Lower lobe of right lung (tissue), 2 donors: ENCODE results near the gene GPR55. TPM values are rescaled to one million over a fixed set of nuclear protein-coding genes. Genes with fewer than 3 reads are reported as not detected.
A peak's percentile ranks its signal among the peaks of the same experiment; 100 is the strongest.

Experiments used
- ATAC-seq, 2 donors: fragments of 200-7000 bp; cut with Tn5 transposase; one replicate each; pipeline ENCODE4 v1.9.1; 2020 to 2022; ENCODE audit warnings: mild to moderate bottlenecking in 2 of 2, moderate library complexity in 2 of 2
- DNase-seq: peaks from one replicate; pipeline ENCODE4 v3.0.0-alpha.2; 2020
- H3K27ac ChIP-seq: fragments of 200-600 bp; one replicate; pipeline ENCODE4 v1.8.0; 2022
- H3K27me3 ChIP-seq: fragments of 200-600 bp; one replicate; pipeline ENCODE4 v1.8.0; 2022; ENCODE audit warnings: low read depth
- H3K36me3 ChIP-seq: fragments of 200-600 bp; one replicate; pipeline ENCODE4 v1.8.0; 2022; ENCODE audit warnings: mild to moderate bottlenecking
- H3K4me1 ChIP-seq: fragments of 200-600 bp; one replicate; pipeline ENCODE4 v1.8.0; 2022
- H3K4me3 ChIP-seq: fragments of 200-600 bp; one replicate; pipeline ENCODE4 v1.8.0; 2022; ENCODE audit warnings: mild to moderate bottlenecking
- H3K9me3 ChIP-seq: fragments of 200-600 bp; one replicate; pipeline ENCODE4 v1.8.0; 2022
- intact Hi-C: fragments of 100-400 bp; cut with DNase I; formaldehyde crosslinking; loops from one replicate; pipeline ENCODE4 v1.11.0; 2022
- total RNA-seq: library from RNA; stranded (reverse); fragmentation: NEBNext Ultra II Directional; extraction: Animal tissue kit (Norgen Biotek cat#: 25700); gene quantifications from one replicate; pipeline ENCODE4 v1.2.1, GENCODE V29; 2021
- TF ChIP-seq, protein P1 (sequence below): fragments of 200-600 bp; IDR thresholded peaks from one replicate; pipeline ENCODE4 v1.8.0; 2022; ENCODE audit warnings: antibody characterized with exemption, mild to moderate bottlenecking
- donor health status: DM: no; HTN: yes; CAD: no; lungs with severe emphysema.

GPR55 gene
- total RNA-seq, 1 donor from 2014 or later, result 0.74 TPM

DNA sequence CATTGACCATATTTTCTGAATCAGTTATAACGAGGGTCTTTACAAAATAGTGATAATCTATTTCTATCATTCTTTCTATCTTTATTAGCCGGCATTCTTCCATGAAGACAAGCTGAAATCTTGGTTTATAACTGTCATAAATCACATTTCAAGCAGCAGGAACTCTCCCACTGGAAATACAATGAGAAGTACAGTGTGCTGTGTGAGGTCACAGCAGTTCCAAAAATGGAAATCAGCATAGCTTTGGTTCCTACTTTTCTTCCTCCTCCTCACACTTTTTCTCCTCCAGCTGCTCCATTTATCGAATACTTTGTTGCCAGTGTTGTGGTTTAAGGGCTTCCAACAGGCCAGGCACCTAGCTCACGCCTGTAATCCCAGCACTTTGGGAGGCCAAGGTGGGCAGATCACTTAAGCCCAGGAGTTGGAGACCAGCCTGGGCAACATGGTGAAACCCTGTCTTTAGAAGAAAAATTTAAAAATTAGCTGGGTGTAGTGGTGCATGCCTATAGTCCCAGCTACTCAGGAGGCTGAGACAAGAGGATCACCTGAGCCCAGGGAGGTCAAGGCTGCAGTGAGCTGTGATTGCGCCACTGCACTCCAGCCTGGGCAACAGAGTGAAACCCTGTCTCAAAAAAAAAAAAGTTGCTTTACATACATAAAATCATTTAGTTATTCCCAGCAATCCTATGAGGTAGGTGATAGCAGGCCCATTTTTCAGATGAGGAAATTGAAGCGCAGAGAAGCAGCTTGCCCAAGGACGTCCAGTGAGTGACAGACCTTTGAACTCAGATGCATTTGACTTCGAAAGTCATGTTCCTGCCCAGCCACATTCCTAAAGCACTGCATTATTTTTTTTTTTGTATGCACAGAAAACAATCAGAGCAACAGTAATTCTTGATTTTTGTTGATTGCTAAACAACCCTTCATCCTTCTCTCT is 34.0 kb upstream of the GPR55 start:
- peaks cover 22% of the 10 kb centered on the region for H3K27me3 ChIP-seq
- no peaks in the 10 kb centered on the region for H3K36me3 ChIP-seq
- H3K9me3 ChIP-seq, result no peaks in the 10 kb centered on the region
- ATAC-seq (no peak), DNase-seq (no peak)
- H3K4me3 ChIP-seq, result no peak overlapping the region
- TF ChIP-seq, protein P1, sequence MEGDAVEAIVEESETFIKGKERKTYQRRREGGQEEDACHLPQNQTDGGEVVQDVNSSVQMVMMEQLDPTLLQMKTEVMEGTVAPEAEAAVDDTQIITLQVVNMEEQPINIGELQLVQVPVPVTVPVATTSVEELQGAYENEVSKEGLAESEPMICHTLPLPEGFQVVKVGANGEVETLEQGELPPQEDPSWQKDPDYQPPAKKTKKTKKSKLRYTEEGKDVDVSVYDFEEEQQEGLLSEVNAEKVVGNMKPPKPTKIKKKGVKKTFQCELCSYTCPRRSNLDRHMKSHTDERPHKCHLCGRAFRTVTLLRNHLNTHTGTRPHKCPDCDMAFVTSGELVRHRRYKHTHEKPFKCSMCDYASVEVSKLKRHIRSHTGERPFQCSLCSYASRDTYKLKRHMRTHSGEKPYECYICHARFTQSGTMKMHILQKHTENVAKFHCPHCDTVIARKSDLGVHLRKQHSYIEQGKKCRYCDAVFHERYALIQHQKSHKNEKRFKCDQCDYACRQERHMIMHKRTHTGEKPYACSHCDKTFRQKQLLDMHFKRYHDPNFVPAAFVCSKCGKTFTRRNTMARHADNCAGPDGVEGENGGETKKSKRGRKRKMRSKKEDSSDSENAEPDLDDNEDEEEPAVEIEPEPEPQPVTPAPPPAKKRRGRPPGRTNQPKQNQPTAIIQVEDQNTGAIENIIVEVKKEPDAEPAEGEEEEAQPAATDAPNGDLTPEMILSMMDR, result no peak
- H3K4me1 ChIP-seq, result peaks cover 11% of the 10 kb centered on the region
- H3K27ac ChIP-seq, result no peak overlapping the region
- intact Hi-C loops, result no loop called here

DNA sequence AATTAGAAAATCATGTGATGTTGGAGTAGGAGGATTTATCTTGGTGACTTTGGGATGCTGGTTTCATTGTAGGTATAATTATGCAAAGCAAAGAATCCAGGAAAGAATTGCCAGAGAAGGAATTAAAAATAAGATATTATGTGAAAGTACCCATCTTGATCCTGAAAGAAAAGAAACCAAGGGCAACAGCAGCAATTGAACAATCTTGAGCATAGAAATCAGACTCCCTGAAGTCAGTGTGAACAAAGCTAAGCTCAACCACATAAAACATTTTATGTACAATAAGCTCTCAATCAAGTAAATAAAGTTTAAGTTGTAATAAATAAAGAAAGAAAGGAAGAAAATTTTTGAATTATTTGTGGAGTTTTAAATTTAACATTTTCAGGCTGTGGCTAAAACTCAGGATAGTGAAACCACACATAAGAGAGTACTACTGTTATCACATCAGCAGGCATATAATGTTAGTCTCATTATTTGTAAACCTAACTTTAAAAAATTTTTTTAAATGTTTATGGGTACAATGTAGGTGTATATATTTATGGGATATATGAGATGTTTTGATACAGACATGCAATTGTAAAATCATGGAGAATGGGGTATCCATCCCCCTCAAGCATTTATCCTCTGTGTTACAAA is 32.8 kb upstream of the GPR55 start:
- Histone ChIP-seq H3K27me3 (peaks cover 22% of the 10 kb centered on the region), H3K9me3 (no peaks in the 10 kb centered on the region), H3K4me1 (peaks cover 11% of the 10 kb centered on the region), H3K36me3 (no peaks in the 10 kb centered on the region), H3K27ac (no peak overlapping the region), H3K4me3 (peak overlapping the region; percentile 43)
- DNase-seq (no peak), ATAC-seq (no peak)
- TF ChIP-seq, protein P1, result no peak
- intact Hi-C loops, result no loop called here

DNA sequence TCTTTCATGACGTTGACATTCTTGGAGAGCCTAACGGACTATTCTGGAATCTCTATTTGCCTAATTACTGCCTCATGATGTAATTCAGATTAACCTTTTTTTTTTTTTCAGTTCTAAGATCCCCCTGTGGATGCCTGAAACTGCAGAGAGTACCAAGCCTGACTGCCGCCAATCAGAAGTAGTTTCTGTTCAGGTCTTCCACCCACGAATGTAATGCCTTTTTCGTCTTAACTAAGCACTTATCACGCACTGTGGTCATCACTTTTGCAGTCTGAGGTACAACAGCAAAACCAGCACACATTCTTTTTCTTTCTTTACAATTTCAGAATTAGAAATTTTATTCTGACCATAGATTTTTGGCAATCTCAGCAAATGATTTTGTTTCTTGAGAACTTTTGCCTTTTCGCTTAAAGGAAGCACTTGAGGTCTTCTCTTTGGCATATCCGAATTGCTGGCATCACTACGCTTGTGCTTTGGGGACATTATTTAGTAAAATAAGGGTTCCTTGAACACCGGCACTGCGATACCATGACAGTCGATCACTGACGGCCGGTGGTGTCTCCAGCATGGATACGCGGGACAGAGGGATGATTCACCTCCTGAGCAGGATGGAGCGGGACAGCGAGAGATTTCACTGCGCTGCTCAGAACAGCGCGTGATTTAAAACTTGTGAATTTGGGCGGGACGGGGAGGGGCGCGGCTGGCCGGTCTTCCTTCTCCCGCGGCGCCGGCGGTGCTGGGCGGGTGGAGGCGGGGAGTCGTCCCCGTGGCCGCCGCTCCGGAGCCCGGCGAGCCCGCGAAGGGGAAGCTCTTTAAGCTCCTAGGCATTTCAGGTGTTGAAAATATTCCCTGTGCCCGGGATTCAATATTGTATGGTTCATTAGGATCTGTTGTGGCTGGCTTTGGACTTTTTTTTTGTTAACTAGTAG is 32.0 kb upstream of the GPR55 start:
- Histone ChIP-seq H3K36me3 (no peaks in the 10 kb centered on the region), H3K9me3 (no peaks in the 10 kb centered on the region), H3K4me3 (peak overlapping the region; percentile 43), H3K4me1 (peaks cover 11% of the 10 kb centered on the region), H3K27me3 (peaks cover 22% of the 10 kb centered on the region), H3K27ac (no peak overlapping the region)
- TF ChIP-seq, protein P1, result no peak
- no peak for DNase-seq
- intact Hi-C loops, result no loop called here
- peak; percentile 79 to 83 for ATAC-seq

DNA sequence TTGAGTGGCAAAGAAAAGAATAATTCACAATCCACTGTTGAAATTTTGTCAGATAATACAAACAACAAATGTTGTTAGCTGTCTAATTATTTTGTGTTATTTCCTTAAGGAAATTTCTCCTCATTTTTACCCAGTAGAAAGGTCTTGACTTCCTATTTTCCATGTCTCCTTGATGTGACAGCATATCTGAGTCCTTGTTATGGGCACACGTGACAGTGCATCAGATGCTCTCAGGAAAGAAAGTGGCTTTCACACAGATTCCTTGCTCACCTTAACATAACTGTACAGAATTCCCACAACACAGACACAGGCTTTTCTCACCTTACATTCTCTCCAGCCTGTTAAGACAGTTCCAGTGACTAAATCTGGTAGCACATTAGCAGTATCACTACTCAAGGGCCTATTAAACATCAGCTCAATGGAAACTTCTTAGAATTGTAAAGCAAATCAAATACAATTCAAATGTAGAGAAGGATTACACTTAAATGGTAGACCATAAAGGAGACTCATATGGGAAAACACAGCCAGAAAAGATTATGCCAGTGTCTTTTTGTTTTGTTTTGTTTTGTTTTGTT is 30.2 kb upstream of the GPR55 start:
- Histone ChIP-seq H3K4me1 (peaks cover 11% of the 10 kb centered on the region), H3K27ac (no peak overlapping the region), H3K4me3 (no peak overlapping the region), H3K9me3 (no peaks in the 10 kb centered on the region), H3K27me3 (peaks cover 22% of the 10 kb centered on the region), H3K36me3 (no peaks in the 10 kb centered on the region)
- DNase-seq (no peak), ATAC-seq (no peak)
- intact Hi-C loops, result no loop called here
- TF ChIP-seq, protein P1, result no peak

DNA sequence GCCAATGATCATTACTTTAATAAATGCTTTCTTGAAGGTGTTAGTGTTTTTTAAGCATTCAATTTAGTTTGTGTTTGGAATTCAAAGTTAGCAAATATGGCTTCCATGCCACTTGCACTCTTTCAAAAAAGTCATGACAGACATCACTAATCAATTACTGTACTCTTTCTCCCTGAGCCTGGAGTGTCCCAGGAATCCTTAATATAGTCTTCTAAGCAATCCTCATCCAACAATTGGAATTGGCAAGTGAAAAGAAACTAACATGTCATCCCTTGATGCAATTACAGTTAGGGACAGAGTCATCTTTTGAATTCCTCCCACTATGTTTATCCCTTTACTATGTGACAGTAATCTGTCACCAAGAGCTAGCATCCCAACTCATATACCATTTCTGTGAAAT is 29.7 kb upstream of the GPR55 start:
- Histone ChIP-seq H3K4me3 (no peak overlapping the region), H3K9me3 (no peaks in the 10 kb centered on the region), H3K36me3 (no peaks in the 10 kb centered on the region), H3K27ac (no peak overlapping the region), H3K4me1 (peaks cover 11% of the 10 kb centered on the region), H3K27me3 (peaks cover 22% of the 10 kb centered on the region)
- intact Hi-C loops, result no loop called here
- TF ChIP-seq, protein P1, result no peak
- no peak for ATAC-seq
- DNase-seq, result no peak
